HK-2 (cell line): Measurements from ENCODE around the gene FOXC2.

ENCODE experiments used
- DNase-seq: peaks from one replicate; pipeline ENCODE4 v3.0.0-alpha.2; 2018; ENCODE audit not compliant: unreplicated experiment

Gene FOXC2

DNA sequence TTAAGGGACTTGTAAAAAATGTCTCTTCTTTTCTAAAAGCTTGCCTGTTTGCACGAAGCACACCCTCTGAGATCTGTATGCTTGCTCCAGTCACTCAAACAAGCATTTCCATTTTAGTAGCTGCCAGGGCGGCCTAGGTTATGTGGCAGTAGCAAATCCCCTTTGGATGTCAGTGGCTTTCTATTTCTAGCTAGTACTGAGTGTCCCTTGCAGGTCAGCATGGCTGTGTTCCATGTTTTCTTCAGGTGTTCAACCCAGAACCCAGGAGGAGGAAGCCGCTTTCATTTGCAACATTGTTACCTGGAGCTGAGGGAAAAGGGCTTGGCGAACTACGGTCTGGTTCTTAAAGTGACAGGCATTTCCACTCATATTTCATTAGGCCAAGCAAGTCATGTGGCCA lies 48.1 kb downstream of the FOXC2 start:
- no peak for DNase-seq

DNA sequence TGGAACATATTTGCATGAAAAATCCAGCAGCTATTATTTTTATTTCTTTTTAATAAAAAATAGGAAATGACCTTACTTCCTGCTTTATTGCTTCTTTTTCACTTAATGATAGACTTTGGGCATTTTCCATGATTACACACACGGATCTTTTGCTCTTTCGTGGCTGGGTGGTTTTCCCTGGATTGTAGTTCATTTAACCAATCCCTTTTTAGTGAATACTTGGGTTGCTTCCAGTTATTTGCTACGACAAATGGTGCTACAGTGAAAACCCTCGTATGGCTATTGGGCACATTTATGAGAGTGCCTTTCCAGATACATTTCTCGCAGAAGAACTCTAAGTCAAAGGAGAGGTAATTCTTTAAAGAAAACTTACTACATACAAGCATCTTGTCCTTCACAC lies 50.3 kb downstream of the FOXC2 start:
- DNase-seq: no peak

DNA sequence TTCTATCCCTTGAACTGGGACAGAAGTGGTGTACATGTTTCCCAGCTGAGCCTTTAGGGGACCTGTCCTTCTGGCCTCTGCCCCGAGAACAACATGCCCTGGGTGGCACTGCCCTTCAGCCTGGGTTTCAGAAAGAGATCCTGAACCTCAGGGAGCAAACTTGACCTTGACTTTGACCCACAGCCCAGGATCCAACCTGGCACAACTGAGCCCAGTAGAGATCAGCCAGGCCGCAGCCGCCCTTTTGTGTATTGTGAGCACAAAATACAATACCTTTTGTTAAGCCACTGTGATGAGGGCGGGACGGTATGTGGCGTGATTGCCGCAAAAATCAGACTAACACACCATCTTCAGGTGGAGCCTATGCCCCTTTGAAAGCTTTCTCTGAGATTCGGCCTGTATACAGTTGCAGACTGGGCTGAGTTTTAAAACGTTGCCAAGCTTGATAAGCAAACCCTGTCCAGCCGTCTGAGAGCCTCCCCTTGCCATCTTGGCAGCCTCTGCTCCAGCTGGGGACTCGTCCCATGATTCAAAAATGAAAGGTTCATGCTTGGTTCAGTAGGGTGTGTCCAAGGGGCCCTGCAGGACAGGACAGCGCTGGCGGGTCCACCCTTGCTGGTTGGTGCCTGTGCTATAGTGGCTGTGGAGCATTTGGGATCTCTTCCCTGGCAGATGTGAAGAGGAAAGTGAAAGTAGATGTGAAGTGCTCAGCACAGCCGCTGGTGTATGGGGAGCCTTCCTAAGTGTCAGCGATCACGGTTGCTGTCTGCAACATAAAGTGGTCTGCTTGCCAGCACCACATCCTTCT lies 52.0 kb downstream of the FOXC2 start:
- DNase-seq: no peak
